CD4-positive, alpha-beta T cell (primary cell): ENCODE measurements around the gene MAP3K12. TPM values are rescaled to one million over a fixed set of nuclear protein-coding genes. Genes with fewer than 3 reads are reported as not detected.

ENCODE experiments used
- ATAC-seq: fragments of 200-7000 bp; cut with Tn5 transposase; one replicate; pipeline ENCODE4 v1.10.0; 2022; ENCODE audit warnings: mild to moderate bottlenecking; ENCODE audit not compliant: poor library complexity
- CTCF ChIA-PET: fragments of 350-600 bp; sonication (Branson Sonifier 250); formaldehyde crosslinking; loops from one replicate; lab custom pipeline; 2021; ENCODE audit warnings: antibody characterized with exemption, inconsistent platforms; lab: Charles Lee
- POLR2A ChIA-PET: fragments of 350-600 bp; sonication (Branson Sonifier 250); formaldehyde crosslinking; loops from one replicate; lab custom pipeline; 2021; ENCODE audit warnings: antibody characterized with exemption, inconsistent platforms; lab: Charles Lee
- DNase-seq, 14 experiments: peaks; one replicate each; pipeline ENCODE4 v3.0.0-alpha.2; 2013 to 2020; ENCODE audit warnings: mixed read lengths in 2 of 14
- H3K27ac ChIP-seq, 2 donors: one replicate each; pipeline versions ENCODE4 v1.5.1 to v1.7.0; 2013; ENCODE audit warnings: low read length in 2 of 2, low read depth in 1 of 2, mild to moderate bottlenecking in 1 of 2
- H3K27me3 ChIP-seq, 2 experiments: 1 replicate in 1 of 2; 2 replicates in 1 of 2; pipeline versions ENCODE4 v1.6.1 to v1.7.0; 2013; ENCODE audit warnings: low read length in 2 of 2, control low read depth in 1 of 2, mild to moderate bottlenecking in 1 of 2, moderate library complexity in 1 of 2; ENCODE audit not compliant: insufficient read depth in 2 of 2, control insufficient read depth in 1 of 2
- H3K36me3 ChIP-seq: one replicate; pipeline ENCODE4 v1.6.1; 2013; ENCODE audit warnings: low read length, control low read depth; ENCODE audit not compliant: insufficient read depth
- H3K4me1 ChIP-seq: one replicate; pipeline ENCODE4 v1.6.1; 2013; ENCODE audit warnings: low read length, control low read depth; ENCODE audit not compliant: insufficient read depth
- H3K4me3 ChIP-seq: one replicate; pipeline ENCODE4 v1.5.1; 2013; ENCODE audit warnings: mild to moderate bottlenecking, low read length, moderate library complexity
- H3K9me3 ChIP-seq, 2 experiments: 1 replicate in 1 of 2; 2 replicates in 1 of 2; pipeline versions ENCODE4 v1.6.1 to v1.7.0; 2013; ENCODE audit warnings: low read length in 2 of 2, mild to moderate bottlenecking in 2 of 2, control low read depth in 1 of 2, moderate library complexity in 1 of 2; ENCODE audit not compliant: control insufficient read depth in 1 of 2, insufficient read depth in 1 of 2
- H3K27ac Mint-ChIP-seq: one replicate; pipeline ENCODE4 v1.8.0; 2020; ENCODE audit warnings: mixed read lengths
- H3K27me3 Mint-ChIP-seq: one replicate; pipeline ENCODE4 v1.8.0; 2021; ENCODE audit warnings: mixed read lengths
- H3K36me3 Mint-ChIP-seq: one replicate; pipeline ENCODE4 v1.8.0; 2021; ENCODE audit warnings: low read depth, mixed read lengths
- H3K4me1 Mint-ChIP-seq: one replicate; pipeline ENCODE4 v1.8.0; 2021; ENCODE audit warnings: low read depth, mixed read lengths
- H3K4me3 Mint-ChIP-seq: one replicate; pipeline ENCODE4 v1.8.0; 2020; ENCODE audit warnings: mild to moderate bottlenecking, mixed read lengths
- H3K9me3 Mint-ChIP-seq: one replicate; pipeline ENCODE4 v1.8.0; 2020; ENCODE audit warnings: mixed read lengths
- intact Hi-C, 2 experiments: fragments of 100-400 bp; cut with DNase I in 1 of 2; cut with micrococcal nuclease in 1 of 2; formaldehyde crosslinking; loops; one replicate each; pipeline versions ENCODE4 v1.15.1 to v1.9.0; 2023 to 2025; cut with DNase I, micrococcal nuclease
- total RNA-seq, 174 experiments: library from RNA in 2 of 174; stranded (reverse) in 2 of 174; gene quantifications; one replicate each; pipeline ENCODE4 v1.2.3 and lab custom pipeline; 2021 to 2026
- TF ChIP-seq, protein P1 (sequence below): fragments of 200-600 bp; IDR thresholded peaks from one replicate; pipeline ENCODE4 v1.8.0; 2022; ENCODE audit warnings: antibody characterized with exemption, mild to moderate bottlenecking

MAP3K12 gene
- total RNA-seq, 2 experiments from 2014 or later, result 12.6 to 15.2 TPM

DNA sequence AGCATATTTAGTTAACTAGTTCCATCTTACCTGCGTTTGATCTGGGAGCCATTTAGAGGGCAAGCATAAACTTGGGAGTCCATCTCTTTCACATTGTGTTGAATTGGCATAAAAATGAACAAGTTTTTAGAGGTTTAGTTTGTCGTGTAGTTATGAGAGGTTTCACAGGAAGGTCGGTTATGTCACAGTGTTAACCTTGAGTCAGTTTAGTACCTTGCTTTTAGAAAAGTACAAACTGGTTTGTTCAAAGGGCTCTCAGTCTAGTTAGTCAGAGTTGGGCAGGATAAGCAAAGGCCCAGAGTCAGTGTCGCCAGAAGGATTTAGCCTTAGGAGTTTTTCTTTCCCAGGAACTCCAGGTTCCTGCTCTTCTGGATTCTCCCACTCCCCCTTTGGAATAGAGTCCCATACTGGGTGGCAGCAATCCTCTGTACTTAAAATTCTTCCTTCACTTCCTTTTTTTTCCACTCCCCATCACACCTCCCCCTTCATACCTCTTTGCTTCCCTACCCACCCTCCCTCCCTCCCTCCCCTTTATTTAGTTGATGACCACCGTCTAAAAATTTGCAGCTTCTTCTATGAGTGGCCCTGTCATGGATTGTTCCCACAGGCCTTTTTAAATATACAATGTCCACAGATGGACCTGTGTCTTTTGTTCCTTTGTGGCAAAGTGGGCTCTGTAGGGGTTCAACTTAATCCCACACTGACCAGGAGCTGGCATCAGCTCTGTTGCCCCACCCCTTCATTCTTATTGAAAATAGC, 35.3 kb downstream of the MAP3K12 start:
- intact Hi-C loops, result no loop called here
- H3K4me3 ChIP-seq, result no peak overlapping the region
- no peak for DNase-seq
- no peak overlapping the region for H3K27ac ChIP-seq
- H3K9me3 ChIP-seq, result no peaks in the 10 kb centered on the region
- CTCF ChIA-PET, result no interaction called here
- H3K4me1 Mint-ChIP-seq, result peaks cover 57% of the 10 kb centered on the region
- peak overlapping the region; percentile 10 for H3K27ac Mint-ChIP-seq
- no peak overlapping the region for H3K4me3 Mint-ChIP-seq
- H3K36me3 Mint-ChIP-seq, result peaks cover 100% of the 10 kb centered on the region
- ATAC-seq, result no peak
- H3K9me3 Mint-ChIP-seq, result no peaks in the 10 kb centered on the region
- no peaks in the 10 kb centered on the region for H3K27me3 Mint-ChIP-seq
- H3K36me3 ChIP-seq, result peaks cover 100% of the 10 kb centered on the region
- no peaks in the 10 kb centered on the region for H3K27me3 ChIP-seq
- POLR2A ChIA-PET, result no interaction called here
- TF ChIP-seq, protein P1, sequence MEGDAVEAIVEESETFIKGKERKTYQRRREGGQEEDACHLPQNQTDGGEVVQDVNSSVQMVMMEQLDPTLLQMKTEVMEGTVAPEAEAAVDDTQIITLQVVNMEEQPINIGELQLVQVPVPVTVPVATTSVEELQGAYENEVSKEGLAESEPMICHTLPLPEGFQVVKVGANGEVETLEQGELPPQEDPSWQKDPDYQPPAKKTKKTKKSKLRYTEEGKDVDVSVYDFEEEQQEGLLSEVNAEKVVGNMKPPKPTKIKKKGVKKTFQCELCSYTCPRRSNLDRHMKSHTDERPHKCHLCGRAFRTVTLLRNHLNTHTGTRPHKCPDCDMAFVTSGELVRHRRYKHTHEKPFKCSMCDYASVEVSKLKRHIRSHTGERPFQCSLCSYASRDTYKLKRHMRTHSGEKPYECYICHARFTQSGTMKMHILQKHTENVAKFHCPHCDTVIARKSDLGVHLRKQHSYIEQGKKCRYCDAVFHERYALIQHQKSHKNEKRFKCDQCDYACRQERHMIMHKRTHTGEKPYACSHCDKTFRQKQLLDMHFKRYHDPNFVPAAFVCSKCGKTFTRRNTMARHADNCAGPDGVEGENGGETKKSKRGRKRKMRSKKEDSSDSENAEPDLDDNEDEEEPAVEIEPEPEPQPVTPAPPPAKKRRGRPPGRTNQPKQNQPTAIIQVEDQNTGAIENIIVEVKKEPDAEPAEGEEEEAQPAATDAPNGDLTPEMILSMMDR, result no peak
- peaks cover 9% of the 10 kb centered on the region for H3K4me1 ChIP-seq

DNA sequence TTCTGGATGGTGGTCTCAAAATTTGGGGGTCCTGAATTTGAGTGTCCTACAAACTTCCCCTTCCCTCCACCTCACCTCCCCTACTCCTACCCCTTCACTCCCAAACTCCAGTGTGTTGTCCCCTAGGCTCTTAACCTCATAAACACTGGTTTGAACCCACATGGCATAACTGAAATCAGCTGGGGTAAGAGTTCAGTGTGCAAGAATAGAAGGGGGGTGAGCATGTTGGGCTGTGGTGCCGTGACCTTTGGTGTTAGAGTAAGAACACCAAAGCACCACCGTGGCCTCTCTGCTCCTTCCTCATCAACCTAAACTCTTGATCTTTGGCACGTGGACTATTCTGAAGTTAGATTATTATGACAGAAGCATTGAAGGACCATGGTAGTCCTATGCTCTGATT, 36.3 kb downstream of the MAP3K12 start:
- TF ChIP-seq, protein P1, result no peak
- intact Hi-C loops, result no loop called here
- no peak overlapping the region for H3K27ac ChIP-seq
- POLR2A ChIA-PET, result interaction anchor here (1.3 kb wide), 1 partner anchor 38 kb away, joined by 4 read pairs; the partner anchor contains the start of gene TARBP2
- H3K27ac Mint-ChIP-seq, result peak overlapping the region; percentile 30
- H3K36me3 Mint-ChIP-seq, result peaks cover 100% of the 10 kb centered on the region
- CTCF ChIA-PET, result no interaction called here
- H3K4me1 ChIP-seq, result peaks cover 9% of the 10 kb centered on the region
- no peaks in the 10 kb centered on the region for H3K9me3 ChIP-seq
- H3K27me3 Mint-ChIP-seq, result no peaks in the 10 kb centered on the region
- DNase-seq (no peak), ATAC-seq (no peak)
- no peak overlapping the region for H3K4me3 Mint-ChIP-seq
- peaks cover 98% of the 10 kb centered on the region for H3K36me3 ChIP-seq
- H3K4me1 Mint-ChIP-seq, result peaks cover 50% of the 10 kb centered on the region
- H3K27me3 ChIP-seq, result no peaks in the 10 kb centered on the region
- no peaks in the 10 kb centered on the region for H3K9me3 Mint-ChIP-seq
- H3K4me3 ChIP-seq, result no peak overlapping the region

DNA sequence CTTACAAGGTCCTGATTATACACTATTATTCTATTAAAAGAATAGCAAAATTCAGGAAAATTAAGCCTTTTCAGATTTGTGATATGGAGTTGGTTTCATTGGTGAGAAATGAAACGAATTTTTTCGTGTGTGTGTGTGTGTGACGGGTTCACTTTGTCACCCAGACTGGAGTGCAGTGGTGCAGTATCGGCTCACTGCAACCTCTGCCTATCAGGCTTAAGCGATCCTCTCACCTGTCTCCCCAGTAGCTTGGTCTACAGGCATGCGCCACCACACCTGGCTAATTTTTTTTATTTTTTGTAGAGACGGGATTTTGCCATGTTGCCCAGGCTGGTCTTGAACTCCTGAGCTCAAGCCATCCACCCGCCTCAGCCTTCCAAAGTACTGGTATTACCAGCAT, 37.7 kb downstream of the MAP3K12 start:
- intact Hi-C loops, result no loop called here
- Mint-ChIP-seq H3K4me1 (peaks cover 54% of the 10 kb centered on the region), H3K36me3 (peaks cover 100% of the 10 kb centered on the region), H3K27ac (no peak overlapping the region), H3K4me3 (no peak overlapping the region), H3K9me3 (no peaks in the 10 kb centered on the region), H3K27me3 (no peaks in the 10 kb centered on the region)
- ChIA-PET CTCF (no interaction called here), POLR2A (interaction anchor here (1.3 to 1.5 kb wide), 2 partner anchors 11 to 39 kb away, joined by 3 to 4 read pairs; partner anchors contain the start of gene TARBP2)
- H3K36me3 ChIP-seq, result peaks cover 98% of the 10 kb centered on the region
- H3K4me1 ChIP-seq, result peaks cover 9% of the 10 kb centered on the region
- no peaks in the 10 kb centered on the region for H3K9me3 ChIP-seq
- TF ChIP-seq, protein P1, result no peak
- ATAC-seq, result no peak
- no peaks in the 10 kb centered on the region for H3K27me3 ChIP-seq
- no peak overlapping the region for H3K27ac ChIP-seq
- H3K4me3 ChIP-seq, result no peak overlapping the region
- no peak for DNase-seq
